Ascending aorta (tissue), 2 donors: Measurements from ENCODE around the gene ATP1B2. TPM values are rescaled to one million over a fixed set of nuclear protein-coding genes. Genes with fewer than 3 reads are reported as not detected.

Experiments used
- DNase-seq, 2 donors: peaks; one replicate each; pipeline ENCODE4 v3.0.0-alpha.2; 2019; ENCODE audit warnings: low spot score in 2 of 2
- H3K27ac ChIP-seq, 2 donors: fragments of 200-600 bp; sonication (generic); one replicate each; pipeline ENCODE4 v1.5.1; 2016 to 2017; ENCODE audit warnings: mild to moderate bottlenecking in 1 of 2
- H3K27me3 ChIP-seq: fragments of 200-600 bp; sonication (generic); one replicate; pipeline ENCODE4 v1.5.1; 2017
- H3K36me3 ChIP-seq, 2 donors: fragments of 200-600 bp; sonication (generic); one replicate each; pipeline ENCODE4 v1.5.1; 2016
- H3K4me1 ChIP-seq, 2 donors: fragments of 200-600 bp; sonication (generic); one replicate each; pipeline ENCODE4 v1.5.1; 2016 to 2017; ENCODE audit warnings: mild to moderate bottlenecking in 1 of 2
- H3K4me3 ChIP-seq, 2 donors: fragments of 200-600 bp; sonication (generic); one replicate each; pipeline ENCODE4 v1.5.1; 2016 to 2017; ENCODE audit warnings: mild to moderate bottlenecking in 1 of 2
- H3K9me3 ChIP-seq, 2 donors: fragments of 200-600 bp; sonication (generic); one replicate each; pipeline ENCODE4 v1.5.1; 2016
- intact Hi-C: fragments of 100-400 bp; cut with DNase I; formaldehyde crosslinking; loops from one replicate; pipeline ENCODE4 v1.15.1; 2023
- total RNA-seq: library from RNA; depleted of rRNA; stranded (reverse); fragments of >200 nt; gene quantifications from one replicate; pipeline ENCODE4 v1.1.0, GENCODE V29; 2016
- TF ChIP-seq, protein P1 (sequence below), 3 experiments: fragments of 200-600 bp in 2 of 3; fragments of 450-650 bp in 1 of 3; sonication (generic) in 2 of 3; IDR thresholded peaks; one replicate each; pipeline ENCODE4 v1.5.1; 2016 to 2019; ENCODE audit warnings: antibody characterized with exemption in 3 of 3, mild to moderate bottlenecking in 1 of 3, moderate library complexity in 1 of 3

ATP1B2 gene
- total RNA-seq, 1 donor from 2014 or later, result 0.11 TPM

GRCh38 chr17:7704601-7705268 lies 54.0 kb downstream of the ATP1B2 start, which contains the start of gene EFNB3:
EFNB3 (plus strand) TSS chr17:7705202; CDS start chr17:7705599, 397 bp downstream.
- H3K27ac ChIP-seq, result no peak within 1 kb of the TSS
- peak within 1 kb of the TSS; percentile 41 to 43 for H3K4me3 ChIP-seq
- H3K4me1 ChIP-seq, result peaks cover 6 to 11% of the 10 kb centered on the region in 2 donors
- H3K9me3 ChIP-seq, result no peaks in the 10 kb centered on the region
- peaks cover 9 to 27% of the 10 kb centered on the region in 2 donors for H3K36me3 ChIP-seq
- TF ChIP-seq, protein P1, sequence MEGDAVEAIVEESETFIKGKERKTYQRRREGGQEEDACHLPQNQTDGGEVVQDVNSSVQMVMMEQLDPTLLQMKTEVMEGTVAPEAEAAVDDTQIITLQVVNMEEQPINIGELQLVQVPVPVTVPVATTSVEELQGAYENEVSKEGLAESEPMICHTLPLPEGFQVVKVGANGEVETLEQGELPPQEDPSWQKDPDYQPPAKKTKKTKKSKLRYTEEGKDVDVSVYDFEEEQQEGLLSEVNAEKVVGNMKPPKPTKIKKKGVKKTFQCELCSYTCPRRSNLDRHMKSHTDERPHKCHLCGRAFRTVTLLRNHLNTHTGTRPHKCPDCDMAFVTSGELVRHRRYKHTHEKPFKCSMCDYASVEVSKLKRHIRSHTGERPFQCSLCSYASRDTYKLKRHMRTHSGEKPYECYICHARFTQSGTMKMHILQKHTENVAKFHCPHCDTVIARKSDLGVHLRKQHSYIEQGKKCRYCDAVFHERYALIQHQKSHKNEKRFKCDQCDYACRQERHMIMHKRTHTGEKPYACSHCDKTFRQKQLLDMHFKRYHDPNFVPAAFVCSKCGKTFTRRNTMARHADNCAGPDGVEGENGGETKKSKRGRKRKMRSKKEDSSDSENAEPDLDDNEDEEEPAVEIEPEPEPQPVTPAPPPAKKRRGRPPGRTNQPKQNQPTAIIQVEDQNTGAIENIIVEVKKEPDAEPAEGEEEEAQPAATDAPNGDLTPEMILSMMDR (IDR thresholded peaks at IDR 0.05), result no peak
- DNase-seq, result no peak
- intact Hi-C loops, result no loop called here
- peaks cover 5% of the 10 kb centered on the region for H3K27me3 ChIP-seq

DNA sequence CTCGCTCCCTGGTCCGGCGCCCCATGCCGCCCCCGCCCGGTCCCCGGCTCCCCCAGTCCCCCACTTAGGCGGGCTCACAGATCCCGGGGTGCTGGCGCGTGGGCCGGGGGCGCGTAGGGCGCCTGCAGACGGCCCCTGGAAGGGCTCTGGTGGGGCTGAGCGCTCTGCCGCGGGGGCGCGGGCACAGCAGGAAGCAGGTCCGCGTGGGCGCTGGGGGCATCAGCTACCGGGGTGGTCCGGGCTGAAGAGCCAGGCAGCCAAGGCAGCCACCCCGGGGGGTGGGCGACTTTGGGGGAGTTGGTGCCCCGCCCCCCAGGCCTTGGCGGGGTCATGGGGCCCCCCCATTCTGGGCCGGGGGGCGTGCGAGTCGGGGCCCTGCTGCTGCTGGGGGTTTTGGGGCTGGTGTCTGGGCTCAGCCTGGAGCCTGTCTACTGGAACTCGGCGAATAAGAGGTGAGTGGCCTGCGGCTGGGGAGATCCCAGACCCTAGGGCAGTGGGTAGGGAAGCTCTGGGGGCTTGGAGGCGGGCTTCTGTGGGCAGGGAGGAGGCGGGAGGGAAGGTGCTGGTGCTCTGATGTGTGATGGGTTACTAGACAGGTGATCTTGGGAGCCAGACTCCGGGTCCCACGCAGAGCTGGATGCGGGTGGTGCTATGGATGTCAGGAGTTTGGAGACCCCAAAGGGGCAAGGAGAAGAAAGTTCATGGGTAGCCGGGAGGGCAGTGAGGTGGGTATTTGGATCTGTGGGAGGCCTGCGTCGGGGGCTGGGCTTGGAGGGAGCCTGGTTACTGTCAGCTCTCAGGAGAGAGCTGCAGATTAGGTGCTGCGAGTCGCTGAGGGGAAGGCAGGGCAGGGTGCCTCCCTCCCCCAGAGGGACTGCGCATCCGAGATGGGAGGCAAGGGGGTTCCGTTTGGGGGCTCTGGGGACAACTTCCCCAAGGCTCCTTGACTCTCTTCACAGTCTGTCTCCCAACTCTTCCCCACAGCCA lies 54.8 kb downstream of the ATP1B2 start:
- Histone ChIP-seq H3K36me3 (peaks cover 9 to 24% of the 10 kb centered on the region in 2 donors), H3K4me3 (peak overlapping the region; percentile 41 to 43), H3K27ac (no peak overlapping the region), H3K9me3 (no peaks in the 10 kb centered on the region), H3K27me3 (peaks cover 5% of the 10 kb centered on the region), H3K4me1 (peaks cover 6 to 11% of the 10 kb centered on the region in 2 donors)
- intact Hi-C loops, result no loop called here
- no peak for DNase-seq
- TF ChIP-seq, protein P1 (IDR thresholded peaks at IDR 0.05), result no peak

DNA sequence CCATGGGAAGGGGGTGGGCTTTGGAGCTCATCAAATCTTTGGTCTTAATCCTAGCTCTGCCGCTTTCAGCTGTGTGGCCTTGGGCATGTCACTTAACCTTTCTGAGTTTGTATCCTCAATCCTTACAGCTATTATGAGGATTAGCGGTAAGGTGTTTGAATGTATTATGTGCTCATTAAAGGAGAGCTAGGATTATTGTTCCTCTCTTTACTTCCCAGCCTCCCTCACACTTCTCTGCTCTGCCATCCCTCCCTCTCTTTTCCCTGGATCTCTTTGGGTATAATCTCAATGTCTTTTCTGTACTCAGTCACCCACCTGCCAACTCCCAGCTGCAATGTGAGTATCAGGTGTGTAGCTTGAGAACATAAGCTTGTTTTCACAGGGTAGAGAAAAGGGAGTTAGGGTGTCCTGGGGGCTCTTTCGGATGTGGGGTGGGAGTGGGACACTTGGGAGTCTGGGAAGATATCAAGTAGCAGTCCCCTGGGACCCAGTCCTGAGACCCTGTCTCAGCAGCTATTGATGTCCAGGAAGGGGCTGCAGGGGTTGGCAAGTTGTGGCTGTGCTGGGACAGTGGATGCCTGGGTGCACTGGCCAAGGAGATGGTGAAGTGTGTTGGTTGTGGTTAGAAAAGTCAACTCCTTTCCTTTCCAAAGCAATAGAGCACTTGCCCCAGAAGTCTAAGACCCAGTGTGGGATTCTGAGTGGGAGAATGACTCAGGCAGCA lies 56.1 kb downstream of the ATP1B2 start:
- Histone ChIP-seq H3K36me3 (peaks cover 1 to 14% of the 10 kb centered on the region in 2 donors), H3K4me3 (no peak overlapping the region), H3K9me3 (no peaks in the 10 kb centered on the region), H3K4me1 (peaks cover 6 to 11% of the 10 kb centered on the region in 2 donors), H3K27me3 (peaks cover 5% of the 10 kb centered on the region), H3K27ac (no peak overlapping the region)
- DNase-seq, result no peak
- TF ChIP-seq, protein P1 (IDR thresholded peaks at IDR 0.05), result no peak
- intact Hi-C loops, result no loop called here

Other genes starting within 250 kb of the ATP1B2 start
- gene TMEM256, start 246.8 kb upstream of the ATP1B2 start, total RNA-seq, result 241 TPM
- gene NLGN2, start 243.1 kb upstream of the ATP1B2 start, total RNA-seq, result 34.3 TPM
- not detected for gene SPEM1, start 230.6 kb upstream of the ATP1B2 start, total RNA-seq
- gene SPEM2, start 225.3 kb upstream of the ATP1B2 start, total RNA-seq, result not detected
- gene SPEM3, start 222.1 kb upstream of the ATP1B2 start, total RNA-seq, result not detected
- gene TMEM102, start 215.5 kb upstream of the ATP1B2 start, total RNA-seq, result 20.4 TPM
- gene FGF11, start 211.4 kb upstream of the ATP1B2 start, total RNA-seq, result 0.32 TPM
- gene CHRNB1, start 205.9 kb upstream of the ATP1B2 start, total RNA-seq, result 5.0 TPM
- gene ZBTB4, start 171.3 kb upstream of the ATP1B2 start, total RNA-seq, result 67.9 TPM
- gene SLC35G6, start 169.5 kb upstream of the ATP1B2 start, total RNA-seq, result not detected
- gene POLR2A, start 166.6 kb upstream of the ATP1B2 start, total RNA-seq, result 69.5 TPM
- gene TNFSF12, start 101.9 kb upstream of the ATP1B2 start, total RNA-seq, result 88.6 TPM
- 17.5 TPM for gene TNFSF13, start 92.2 kb upstream of the ATP1B2 start, total RNA-seq
- 92.0 TPM for gene SENP3, start 89.0 kb upstream of the ATP1B2 start, total RNA-seq
- gene CD68, start 71.3 kb upstream of the ATP1B2 start, total RNA-seq, result 151 TPM
- gene MPDU1, start 67.1 kb upstream of the ATP1B2 start, total RNA-seq, result 157 TPM
- gene SOX15, start 60.8 kb upstream of the ATP1B2 start, total RNA-seq, result not detected
- gene FXR2, start 36.0 kb upstream of the ATP1B2 start, total RNA-seq, result 19.3 TPM
- gene SAT2, start 23.1 kb upstream of the ATP1B2 start, total RNA-seq, result 22.6 TPM
- gene SHBG, start 20.8 kb upstream of the ATP1B2 start, total RNA-seq, result not detected
- 48.0 TPM for gene TP53, start 36.6 kb downstream of the ATP1B2 start, total RNA-seq
- gene WRAP53, start 37.6 kb downstream of the ATP1B2 start, total RNA-seq, result 1.5 TPM
- gene EFNB3, start 54.3 kb downstream of the ATP1B2 start, total RNA-seq, result not detected
- gene DNAH2, start 66.8 kb downstream of the ATP1B2 start, total RNA-seq, result 0.43 TPM
- 20.0 TPM for gene KDM6B, start 183.3 kb downstream of the ATP1B2 start, total RNA-seq
- 223 TPM for gene TMEM88, start 204.1 kb downstream of the ATP1B2 start, total RNA-seq
- 59.0 TPM for gene NAA38, start 206.6 kb downstream of the ATP1B2 start, total RNA-seq
- 0.21 TPM for gene CYB5D1, start 207.1 kb downstream of the ATP1B2 start, total RNA-seq
- gene CHD3, start 237.9 kb downstream of the ATP1B2 start, total RNA-seq, result 102 TPM